OCI-LY3 (cell line): ENCODE measurements around the gene WWOX.
"Not testable (repeated sequence)": the region's sequence is repeated elsewhere in the genome, so short reads cannot be mapped to it uniquely, and the experiment has no call there.

Experiments used
- H2AFZ ChIP-seq: fragments of 200-600, 300-600 bp; shearing (Covaris generic); 2 replicates; pipeline ENCODE4 v1.6.0; 2014; ENCODE audit warnings: antibody characterized with exemption, low read depth, low read length
- H3K27ac ChIP-seq: fragments of 200-600, 300-600 bp; sonication (generic); 2 replicates; pipeline ENCODE4 v1.5.1; 2014; ENCODE audit warnings: mild to moderate bottlenecking, low read length, moderate library complexity, mixed read lengths
- H3K27me3 ChIP-seq: fragments of 200-600, 300-600 bp; sonication (generic); 2 replicates; pipeline ENCODE4 v1.6.1; 2014; ENCODE audit warnings: low read depth, low read length, mixed read lengths
- H3K36me3 ChIP-seq: fragments of 200-600, 300-600 bp; sonication (generic); replicated peaks from 2 replicates; pipeline ENCODE3; 2014; ENCODE audit warnings: low read depth, low read length, mixed read lengths
- H3K4me1 ChIP-seq: fragments of 300-600, 200-600 bp; sonication (generic); 2 replicates; pipeline ENCODE4 v1.6.1; 2014; ENCODE audit warnings: low read length, mixed read lengths
- H3K4me2 ChIP-seq: fragments of 200-600, 300-600 bp; sonication (generic); 2 replicates; pipeline ENCODE4 v1.6.1; 2014; ENCODE audit warnings: low read length, mixed read lengths
- H3K4me3 ChIP-seq: fragments of 300-600, 200-600 bp; sonication (generic); 2 replicates; pipeline ENCODE4 v1.5.1; 2014; ENCODE audit warnings: antibody characterized with exemption, mild to moderate bottlenecking, low read length, moderate library complexity
- H3K79me2 ChIP-seq: fragments of 300-600, 200-600 bp; shearing (Covaris generic); 2 replicates; pipeline ENCODE4 v1.6.1; 2014; ENCODE audit warnings: mild to moderate bottlenecking, low read length, mixed read lengths
- H3K9ac ChIP-seq: fragments of 300-600, 200-600 bp; shearing (Covaris generic); 2 replicates; pipeline ENCODE4 v1.6.0; 2014; ENCODE audit warnings: mild to moderate bottlenecking, low read length, moderate library complexity
- H3K9me3 ChIP-seq: fragments of 200-600, 300-600 bp; shearing (Covaris generic); 2 replicates; pipeline ENCODE4 v1.6.1; 2014; ENCODE audit warnings: low read length, mixed read lengths; ENCODE audit not compliant: insufficient read depth
- H4K20me1 ChIP-seq: fragments of 200-600, 300-600 bp; sonication (generic); 2 replicates; pipeline ENCODE4 v1.6.1; 2016; ENCODE audit warnings: low read length, mixed read lengths; ENCODE audit not compliant: insufficient read depth
- CTCF ChIP-seq: fragments of 200-600, 300-600 bp; sonication (generic); IDR thresholded peaks from 2 replicates; pipeline ENCODE4 v1.5.1; 2014; ENCODE audit warnings: antibody characterized with exemption, low read length, low read depth
- EZH2phosphoT487 ChIP-seq: fragments of 200-600 bp; shearing (Covaris generic); IDR thresholded peaks from 2 replicates; pipeline ENCODE4 v1.6.1; 2018; ENCODE audit warnings: antibody characterized with exemption, mixed run types, low read depth

The WWOX gene

GRCh38 chr16:79257953-79258490 lies 1158.6 kb downstream of the WWOX start:
- H3K4me2 ChIP-seq, result no peak overlapping the region
- peaks cover 2% of the 10 kb centered on the region for H3K4me1 ChIP-seq
- no peak for TF ChIP-seq CTCF
- TF ChIP-seq EZH2phosphoT487, result no peak
- peaks cover 30% of the 10 kb centered on the region; the same call in 1 of the 2 replicates for H4K20me1 ChIP-seq
- no peak overlapping the region for H3K4me3 ChIP-seq
- no peaks in the 10 kb centered on the region for H3K79me2 ChIP-seq
- H2AFZ ChIP-seq, result no peak overlapping the region
- H3K36me3 ChIP-seq, result no peaks in the 10 kb centered on the region
- no peaks in the 10 kb centered on the region for H3K9me3 ChIP-seq
- no peak overlapping the region for H3K27ac ChIP-seq
- peaks cover 74% of the 10 kb centered on the region for H3K27me3 ChIP-seq
- H3K9ac ChIP-seq, result no peak overlapping the region

DNA sequence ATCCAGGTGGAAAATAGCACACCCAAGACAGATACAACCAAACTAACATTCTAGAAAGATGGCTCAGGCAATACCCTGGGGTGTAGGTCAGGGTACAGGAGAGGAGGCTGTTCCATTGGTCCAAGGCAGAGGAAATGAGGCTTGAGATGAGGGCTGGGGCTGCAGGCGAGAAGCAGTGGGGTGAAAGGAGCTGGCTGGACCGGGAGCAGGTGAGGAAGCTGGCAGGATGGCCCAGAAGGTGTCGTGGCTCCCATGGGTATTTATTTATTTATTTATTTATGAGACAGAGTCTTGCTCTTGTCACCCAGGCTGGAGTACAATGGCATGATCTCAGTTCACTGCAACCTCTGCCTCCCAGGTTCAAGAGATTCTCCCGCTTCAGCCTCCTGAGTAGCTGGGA lies 1161.4 kb downstream of the WWOX start:
- H3K79me2 ChIP-seq, H3K27ac ChIP-seq, H3K9ac ChIP-seq, H3K9me3 ChIP-seq, H3K36me3 ChIP-seq, H3K4me2 ChIP-seq, H2AFZ ChIP-seq, H3K4me3 ChIP-seq: not testable (repeated sequence)
- Histone ChIP-seq H3K27me3 (peaks cover 84% of the 10 kb centered on the region), H3K4me1 (peaks cover 23% of the 10 kb centered on the region), H4K20me1 (peaks cover 30% of the 10 kb centered on the region; the same call in 1 of the 2 replicates)

GRCh38 chr16:79261481-79261940 lies 1162.1 kb downstream of the WWOX start:
- peaks cover 23% of the 10 kb centered on the region for H3K4me1 ChIP-seq
- H2AFZ ChIP-seq, result no peak overlapping the region
- H3K27ac ChIP-seq, result no peak overlapping the region
- H3K4me3 ChIP-seq, result no peak overlapping the region
- no peak overlapping the region for H3K4me2 ChIP-seq
- H3K9ac ChIP-seq, result no peak overlapping the region
- no peak for TF ChIP-seq EZH2phosphoT487
- peak; percentile 60 for TF ChIP-seq CTCF
- H4K20me1 ChIP-seq, result peaks cover 30% of the 10 kb centered on the region; the same call in 1 of the 2 replicates
- H3K79me2 ChIP-seq, result no peaks in the 10 kb centered on the region
- peaks cover 90% of the 10 kb centered on the region for H3K27me3 ChIP-seq
- H3K9me3 ChIP-seq, result peaks cover 6% of the 10 kb centered on the region; the same call in 1 of the 2 replicates
- no peaks in the 10 kb centered on the region for H3K36me3 ChIP-seq

DNA sequence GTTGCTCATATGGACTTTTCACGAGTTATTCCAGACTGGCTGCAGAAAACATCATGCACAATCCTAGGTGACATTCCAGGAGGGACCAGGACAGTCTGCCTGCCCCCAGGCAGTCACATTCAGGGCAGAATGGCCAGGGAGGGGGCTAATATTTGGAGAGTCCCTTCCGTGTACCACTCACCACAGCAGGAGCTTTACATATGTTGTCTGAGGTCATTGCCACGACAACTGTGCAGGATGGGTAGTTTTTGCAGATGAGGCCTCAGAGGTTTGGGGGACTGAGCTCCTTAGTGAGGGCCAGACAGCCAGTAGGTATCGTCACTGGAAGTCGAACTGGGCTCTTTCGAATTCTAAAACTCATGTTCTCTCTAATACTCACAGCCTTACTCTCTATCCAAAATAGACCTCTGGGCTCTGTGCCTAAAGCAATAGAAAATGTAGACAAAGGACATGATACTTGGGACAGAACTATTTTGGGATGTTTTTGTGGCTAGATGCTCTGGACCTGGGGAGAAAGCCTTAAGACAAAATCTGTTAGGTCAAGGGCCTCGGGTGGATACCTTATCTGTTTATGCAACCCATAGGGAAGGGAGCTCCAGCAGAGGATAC lies 1162.6 kb downstream of the WWOX start:
- no peak for TF ChIP-seq EZH2phosphoT487
- no peak for TF ChIP-seq CTCF
- Histone ChIP-seq H3K79me2 (no peaks in the 10 kb centered on the region), H3K9me3 (peaks cover 6% of the 10 kb centered on the region; the same call in 1 of the 2 replicates), H3K4me2 (no peak overlapping the region), H3K9ac (no peak overlapping the region), H2AFZ (no peak overlapping the region), H3K27ac (no peak overlapping the region), H4K20me1 (peaks cover 35% of the 10 kb centered on the region; the same call in 1 of the 2 replicates), H3K4me3 (no peak overlapping the region), H3K27me3 (peaks cover 95% of the 10 kb centered on the region), H3K36me3 (no peaks in the 10 kb centered on the region), H3K4me1 (peaks cover 23% of the 10 kb centered on the region)
